Mucosa of descending colon (tissue), 3 donors: ENCODE results near the gene POU6F2. TPM values are rescaled to one million over a fixed set of nuclear protein-coding genes. Genes with fewer than 3 reads are reported as not detected.

ENCODE experiments used
- ATAC-seq: fragments of 200-7000 bp; cut with Tn5 transposase; one replicate; pipeline ENCODE4 v1.9.1; 2020; ENCODE audit warnings: mild to moderate bottlenecking, moderate library complexity
- DNase-seq, 3 donors: peaks; one replicate each; pipeline ENCODE4 v3.0.0-alpha.2; 2020
- H3K36me3 ChIP-seq: fragments of 200-600 bp; one replicate; pipeline ENCODE4 v1.8.0; 2021; ENCODE audit warnings: low read depth, mild to moderate bottlenecking
- H3K4me1 ChIP-seq: fragments of 200-600 bp; one replicate; pipeline ENCODE4 v1.8.0; 2021; ENCODE audit warnings: low read depth, mild to moderate bottlenecking
- H3K4me3 ChIP-seq: fragments of 200-600 bp; one replicate; pipeline ENCODE4 v1.8.0; 2021; ENCODE audit warnings: mild to moderate bottlenecking
- H3K9me3 ChIP-seq: fragments of 200-600 bp; one replicate; pipeline ENCODE4 v1.8.0; 2021; ENCODE audit warnings: mild to moderate bottlenecking
- intact Hi-C, 2 donors: fragments of 100-400 bp; cut with DNase I in 1 of 2; cut with micrococcal nuclease in 1 of 2; formaldehyde crosslinking; loops; one replicate each; pipeline versions ENCODE4 v1.11.0 to v1.11.1; 2022; cut with DNase I, micrococcal nuclease
- total RNA-seq, 3 donors: library from RNA; stranded (reverse); fragmentation: NEBNext Ultra II Directional in 2 of 3; extraction: Animal tissue kit (Norgen Biotek cat#: 25700) in 2 of 3; gene quantifications; one replicate each; pipeline versions ENCODE4 v1.2.1 to v1.2.4, GENCODE V29; 2021 to 2023
- TF ChIP-seq, protein P1 (sequence below): fragments of 200-600 bp; IDR thresholded peaks from one replicate; pipeline ENCODE4 v1.8.0; 2022; ENCODE audit warnings: antibody characterized with exemption, mild to moderate bottlenecking
- donor health status: DM: no; HTN: no; CAD: no; lungs with moderate emphysema.
- donor health status: DM: no; HTN: no; CAD: no.
- donor health status: DM: no; HTN: yes; CAD: no.

Gene POU6F2
- total RNA-seq, 3 donors from 2014 or later, result 0.90 TPM; not detected in 2

DNA sequence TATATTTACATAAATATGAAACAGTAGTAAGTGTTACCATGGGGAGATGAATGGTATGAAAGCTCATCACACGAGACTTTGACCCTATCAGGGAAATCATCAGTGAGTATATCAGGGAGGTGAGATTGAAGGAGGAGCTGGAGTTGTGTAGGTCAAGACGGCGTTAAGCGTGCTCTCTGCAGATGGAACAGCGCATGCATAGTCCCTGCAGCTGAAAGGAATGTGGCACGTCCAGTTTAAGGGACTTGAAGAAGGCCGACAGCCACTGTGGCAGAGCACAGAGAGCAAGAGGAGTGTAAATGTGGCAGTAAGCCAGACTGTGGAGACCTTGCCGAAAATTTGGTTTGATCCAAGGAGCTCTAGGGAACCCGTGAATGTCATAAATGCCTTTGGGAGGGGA is 38.9 kb downstream of the POU6F2 start:
- ATAC-seq, result peak; percentile 84
- Histone ChIP-seq H3K4me3 (no peak overlapping the region), H3K36me3 (no peaks in the 10 kb centered on the region), H3K9me3 (no peaks in the 10 kb centered on the region), H3K4me1 (no peaks in the 10 kb centered on the region)
- peak in 2 of 3 donors; percentile 20 to 44 for DNase-seq
- TF ChIP-seq, protein P1, sequence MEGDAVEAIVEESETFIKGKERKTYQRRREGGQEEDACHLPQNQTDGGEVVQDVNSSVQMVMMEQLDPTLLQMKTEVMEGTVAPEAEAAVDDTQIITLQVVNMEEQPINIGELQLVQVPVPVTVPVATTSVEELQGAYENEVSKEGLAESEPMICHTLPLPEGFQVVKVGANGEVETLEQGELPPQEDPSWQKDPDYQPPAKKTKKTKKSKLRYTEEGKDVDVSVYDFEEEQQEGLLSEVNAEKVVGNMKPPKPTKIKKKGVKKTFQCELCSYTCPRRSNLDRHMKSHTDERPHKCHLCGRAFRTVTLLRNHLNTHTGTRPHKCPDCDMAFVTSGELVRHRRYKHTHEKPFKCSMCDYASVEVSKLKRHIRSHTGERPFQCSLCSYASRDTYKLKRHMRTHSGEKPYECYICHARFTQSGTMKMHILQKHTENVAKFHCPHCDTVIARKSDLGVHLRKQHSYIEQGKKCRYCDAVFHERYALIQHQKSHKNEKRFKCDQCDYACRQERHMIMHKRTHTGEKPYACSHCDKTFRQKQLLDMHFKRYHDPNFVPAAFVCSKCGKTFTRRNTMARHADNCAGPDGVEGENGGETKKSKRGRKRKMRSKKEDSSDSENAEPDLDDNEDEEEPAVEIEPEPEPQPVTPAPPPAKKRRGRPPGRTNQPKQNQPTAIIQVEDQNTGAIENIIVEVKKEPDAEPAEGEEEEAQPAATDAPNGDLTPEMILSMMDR, result no peak
- intact Hi-C loops, result no loop called here

DNA sequence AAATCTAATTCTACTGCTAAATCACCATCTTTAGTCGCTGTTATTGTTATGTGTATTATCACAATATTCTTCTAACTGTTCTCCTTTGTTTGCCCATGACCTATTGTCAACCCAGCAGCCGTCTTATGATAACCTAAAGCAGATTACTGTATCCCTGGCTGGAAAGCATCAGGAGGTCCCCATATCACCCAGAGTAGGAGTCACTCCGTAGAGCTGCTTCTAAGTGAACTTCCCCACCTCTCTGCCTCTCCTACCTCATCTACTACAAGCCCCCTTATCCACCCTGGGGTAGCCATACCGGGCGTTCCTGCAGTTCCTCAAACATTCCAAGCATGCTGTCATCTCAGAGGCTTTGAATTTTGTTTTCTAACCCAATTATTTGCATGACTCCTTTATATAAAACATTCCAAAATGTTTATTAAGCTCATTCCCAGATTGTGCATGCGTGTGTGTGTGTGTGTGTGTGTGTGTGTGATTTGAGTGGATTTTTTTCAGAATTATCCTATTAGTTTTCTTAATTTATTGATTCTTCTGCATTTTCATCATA is 39.7 kb downstream of the POU6F2 start:
- TF ChIP-seq, protein P1, result no peak
- intact Hi-C loops, result no loop called here
- ATAC-seq (no peak), DNase-seq (no peak)
- no peaks in the 10 kb centered on the region for H3K4me1 ChIP-seq
- H3K4me3 ChIP-seq, result no peak overlapping the region
- no peaks in the 10 kb centered on the region for H3K9me3 ChIP-seq
- H3K36me3 ChIP-seq, result no peaks in the 10 kb centered on the region

DNA sequence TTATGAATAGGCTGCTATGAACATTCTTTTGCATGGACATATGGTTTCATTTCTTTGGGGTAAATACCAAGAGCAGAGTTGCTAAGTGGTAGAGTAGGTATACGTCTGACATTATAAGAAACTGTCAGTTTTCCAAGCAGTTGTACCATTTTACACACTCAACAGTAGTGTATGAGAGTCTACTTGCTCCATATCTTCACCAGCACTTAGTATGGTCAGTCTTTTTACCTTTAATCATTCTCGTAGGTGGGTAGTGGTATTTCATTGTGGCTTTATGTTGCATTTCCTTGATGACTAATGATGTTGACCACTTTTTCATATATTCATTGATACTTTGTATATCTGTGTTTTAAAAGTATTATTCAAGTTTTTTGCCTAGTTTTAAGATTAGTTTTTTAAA is 45.1 kb downstream of the POU6F2 start:
- TF ChIP-seq, protein P1, result no peak
- Histone ChIP-seq H3K4me3 (no peak overlapping the region), H3K9me3 (peaks cover 5% of the 10 kb centered on the region), H3K4me1 (no peaks in the 10 kb centered on the region), H3K36me3 (no peaks in the 10 kb centered on the region)
- no peak for ATAC-seq
- no peak for DNase-seq
- intact Hi-C loops, result no loop called here

DNA sequence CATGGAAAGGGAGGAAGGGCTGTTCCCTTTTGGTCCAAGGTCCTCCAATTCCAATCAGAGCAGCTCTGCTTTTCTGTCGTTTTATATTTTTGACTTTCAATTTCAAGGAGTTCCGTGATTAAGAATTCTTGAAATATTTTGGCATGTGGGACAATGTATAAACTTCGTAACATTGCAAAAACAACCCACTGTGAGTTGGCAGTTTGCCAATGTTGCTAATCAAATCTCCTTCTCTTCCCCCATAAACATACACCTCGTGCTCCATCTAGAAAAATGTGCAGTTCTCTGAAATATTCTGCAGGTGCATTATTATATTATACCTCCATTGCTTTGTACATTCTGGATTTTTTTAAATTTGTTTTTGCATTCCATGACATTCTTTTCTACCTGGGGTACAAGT is 49.8 kb downstream of the POU6F2 start:
- no peak overlapping the region for H3K4me3 ChIP-seq
- H3K4me1 ChIP-seq, result no peaks in the 10 kb centered on the region
- H3K9me3 ChIP-seq, result peaks cover 5% of the 10 kb centered on the region
- no peaks in the 10 kb centered on the region for H3K36me3 ChIP-seq
- TF ChIP-seq, protein P1, result no peak
- no peak for ATAC-seq
- intact Hi-C loops, result no loop called here
- no peak for DNase-seq

DNA sequence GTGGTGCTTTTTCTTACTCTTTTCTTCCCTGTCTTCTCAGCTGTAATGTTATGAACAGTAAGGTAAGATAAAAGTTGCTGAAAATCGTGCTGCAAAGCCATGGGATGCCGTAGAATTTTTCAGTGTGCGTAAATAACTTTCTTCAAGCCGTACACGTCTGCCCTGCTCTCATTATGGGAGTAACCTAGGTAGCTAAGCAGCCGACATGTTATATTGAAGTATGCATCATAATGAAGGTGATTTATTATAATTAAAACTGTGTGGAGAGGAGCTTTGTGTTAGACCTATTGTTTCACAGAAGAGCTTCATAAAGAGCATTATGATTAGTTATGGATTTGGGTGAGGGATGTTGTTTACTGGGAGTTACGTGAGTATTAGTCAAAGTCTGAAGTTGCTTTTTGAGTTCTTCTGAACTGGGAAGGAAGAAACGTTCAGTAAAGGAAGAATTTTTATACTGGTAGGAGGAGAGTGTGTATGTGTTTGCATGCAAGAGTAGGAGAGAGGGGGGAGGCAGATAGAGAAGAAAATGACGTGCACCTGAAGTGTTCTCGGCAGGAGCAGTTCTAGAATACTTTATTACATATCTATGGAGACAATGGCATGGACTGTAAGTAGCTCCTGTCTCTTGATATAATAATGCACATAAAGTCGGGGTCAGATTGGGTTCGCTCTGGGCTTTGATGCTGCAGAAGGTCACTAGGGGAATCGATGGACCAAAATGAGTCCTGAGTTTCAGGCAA is 56.3 kb downstream of the POU6F2 start:
- ATAC-seq (no peak), DNase-seq (no peak)
- H3K4me3 ChIP-seq, result no peak overlapping the region
- no peaks in the 10 kb centered on the region for H3K4me1 ChIP-seq
- H3K9me3 ChIP-seq, result no peaks in the 10 kb centered on the region
- H3K36me3 ChIP-seq, result no peaks in the 10 kb centered on the region
- TF ChIP-seq, protein P1, result no peak
- intact Hi-C loops, result no loop called here
